HG03457 (cell line): ENCODE measurements around the gene ZNG1A.
"Not testable (repeated sequence)": the region's sequence is repeated elsewhere in the genome, so short reads cannot be mapped to it uniquely, and the experiment has no call there.

ENCODE experiments used
- ATAC-seq: cut with Tn5 transposase; IDR thresholded peaks from one replicate; pipeline ENCODE4 v1.9.1; 2021; ENCODE audit warnings: moderate number of reproducible peaks; ENCODE audit not compliant: unreplicated experiment

ZNG1A gene

DNA sequence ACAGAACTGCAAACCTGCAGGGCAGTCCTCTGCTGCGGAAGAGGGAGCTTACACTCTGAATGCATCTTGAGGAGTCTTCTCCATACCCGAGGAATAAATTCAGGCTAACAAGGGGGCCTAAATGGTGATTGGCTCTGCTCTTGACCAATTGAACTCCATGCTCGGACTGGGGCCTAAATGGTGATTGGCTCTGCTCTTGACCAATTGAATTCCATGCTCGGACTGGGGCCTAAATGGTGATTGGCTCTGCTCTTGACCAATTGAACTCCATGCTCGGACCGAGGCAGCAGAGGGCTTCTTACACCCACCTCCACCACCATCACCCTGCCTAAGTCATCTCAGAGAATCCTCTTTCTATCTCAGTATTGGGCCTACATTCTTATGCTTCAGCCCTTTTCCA lies 79.0 kb downstream of the ZNG1A start:
- ATAC-seq, result not testable (repeated sequence)

DNA sequence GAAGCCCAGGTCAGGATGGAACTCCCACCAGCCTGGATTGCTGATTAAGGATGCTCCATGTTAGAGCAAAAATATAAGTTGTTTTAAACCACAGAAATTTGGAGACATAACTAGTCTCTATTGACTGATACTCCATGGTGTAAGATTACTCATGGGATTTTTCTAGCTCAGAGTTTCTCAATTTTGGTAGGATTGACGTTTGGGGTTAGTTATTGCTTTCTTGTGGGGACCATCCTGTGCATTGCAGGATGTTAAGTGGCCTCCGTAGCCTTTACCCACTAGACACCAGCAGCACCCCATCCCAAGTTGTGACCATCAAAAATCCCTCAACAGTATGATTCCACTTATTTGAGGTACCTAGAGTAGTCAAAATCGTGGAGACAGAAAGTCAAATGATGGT lies 80.1 kb downstream of the ZNG1A start:
- ATAC-seq, result not testable (repeated sequence)

DNA sequence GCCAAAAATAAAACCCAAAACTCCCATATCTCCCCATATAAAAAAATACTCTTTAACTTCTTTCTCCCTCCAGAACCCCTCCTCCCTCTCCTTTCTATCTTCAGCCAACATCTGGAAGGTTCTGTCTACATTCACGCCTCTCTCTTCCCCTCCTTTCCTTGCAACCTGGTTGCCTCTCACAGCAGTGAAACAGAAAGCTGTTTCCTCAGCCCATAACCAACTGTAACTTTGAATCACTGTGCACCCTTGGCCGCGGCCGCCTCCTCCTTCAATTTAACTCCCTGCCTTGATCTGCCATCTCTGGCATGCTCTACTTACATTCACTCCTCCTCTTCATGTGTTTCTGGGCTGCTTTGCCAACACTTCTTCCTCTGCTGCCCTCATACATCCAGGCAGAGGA lies 83.9 kb downstream of the ZNG1A start:
- not testable (repeated sequence) for ATAC-seq

DNA sequence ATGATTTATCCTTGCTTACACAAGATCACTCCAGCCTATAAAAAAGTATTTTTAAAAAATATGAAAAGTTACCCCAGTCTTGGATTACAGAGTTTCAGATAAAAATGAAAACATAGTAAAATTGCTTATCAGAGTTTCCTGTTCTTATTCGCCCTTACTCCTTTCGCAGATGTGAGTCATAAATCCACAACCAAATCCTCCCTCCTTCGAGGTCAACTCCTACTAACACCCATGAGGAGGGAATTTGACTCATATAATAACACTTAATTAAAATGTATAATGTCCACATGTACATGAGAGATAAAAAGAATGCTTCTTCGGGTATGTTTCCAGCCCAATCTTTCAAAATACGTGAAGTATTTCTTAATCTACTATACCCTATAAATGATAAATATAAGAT lies 84.5 kb downstream of the ZNG1A start:
- not testable (repeated sequence) for ATAC-seq

DNA sequence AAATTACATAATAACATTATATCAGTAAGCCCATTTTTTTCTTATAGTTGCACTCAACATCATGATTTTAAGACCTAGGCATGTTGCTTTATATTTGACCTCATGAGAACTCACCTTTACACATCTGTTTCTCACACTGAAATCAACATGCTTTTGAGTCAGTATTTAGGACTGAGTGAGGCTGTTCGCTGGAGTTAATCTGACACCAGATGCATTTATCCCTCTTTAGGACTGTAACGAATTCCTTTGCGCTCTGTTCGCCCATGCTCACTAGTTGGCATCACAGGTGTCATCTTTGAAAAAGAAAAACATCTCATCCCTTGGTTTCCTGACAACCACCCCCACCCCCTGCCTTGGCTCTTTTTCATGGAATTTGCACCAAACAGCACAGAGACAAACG lies 84.9 kb downstream of the ZNG1A start:
- ATAC-seq, result not testable (repeated sequence)

DNA sequence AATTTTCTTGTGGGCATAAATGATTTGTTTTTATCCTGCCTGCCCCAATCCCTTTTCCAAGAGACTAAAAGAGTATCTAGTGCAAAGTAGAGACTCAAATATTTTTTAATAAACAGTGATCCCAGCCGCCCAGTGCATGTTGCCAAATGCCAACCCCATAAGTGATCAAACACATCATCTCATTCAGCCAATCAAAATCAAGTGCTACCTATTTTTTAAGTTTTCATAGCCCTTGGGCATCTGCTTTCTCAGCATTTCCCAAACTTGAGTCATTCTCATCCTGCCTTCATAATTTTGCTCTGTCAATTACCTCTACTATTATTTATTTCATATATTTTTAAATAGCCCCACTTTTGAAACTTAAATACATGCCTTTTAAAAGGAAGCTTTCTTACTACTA lies 88.0 kb downstream of the ZNG1A start:
- ATAC-seq, result not testable (repeated sequence)

DNA sequence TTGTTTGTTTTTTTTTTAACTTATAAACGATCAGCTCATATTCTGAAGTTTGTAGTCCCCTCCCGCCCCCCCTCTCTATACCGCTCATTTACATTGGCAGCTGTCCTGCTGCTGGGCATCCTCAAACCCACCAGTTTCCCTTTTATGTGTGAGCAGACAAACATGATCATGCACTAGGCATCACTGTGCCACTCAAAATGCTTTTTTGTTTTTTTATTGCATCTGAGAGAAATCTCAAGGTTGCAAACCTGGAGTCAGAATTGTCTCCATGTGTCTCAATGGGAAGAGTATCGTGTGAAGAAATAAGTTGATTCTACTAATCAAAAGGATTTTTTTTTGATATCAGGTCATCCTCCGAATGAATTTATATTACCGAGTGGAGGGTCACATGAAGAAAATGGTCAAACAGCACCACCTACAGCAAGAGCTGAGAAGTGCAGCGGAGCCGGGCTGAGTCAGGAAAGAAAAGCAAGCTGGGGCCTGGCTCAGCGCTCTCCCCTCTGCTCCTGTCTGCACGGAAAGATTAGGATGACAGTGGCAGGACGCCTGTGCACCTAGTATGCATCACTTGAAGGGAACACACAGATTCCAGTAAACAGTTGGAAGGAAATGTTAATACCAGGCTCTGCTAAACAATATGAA lies 90.3 kb downstream of the ZNG1A start:
- ATAC-seq, result not testable (repeated sequence)

DNA sequence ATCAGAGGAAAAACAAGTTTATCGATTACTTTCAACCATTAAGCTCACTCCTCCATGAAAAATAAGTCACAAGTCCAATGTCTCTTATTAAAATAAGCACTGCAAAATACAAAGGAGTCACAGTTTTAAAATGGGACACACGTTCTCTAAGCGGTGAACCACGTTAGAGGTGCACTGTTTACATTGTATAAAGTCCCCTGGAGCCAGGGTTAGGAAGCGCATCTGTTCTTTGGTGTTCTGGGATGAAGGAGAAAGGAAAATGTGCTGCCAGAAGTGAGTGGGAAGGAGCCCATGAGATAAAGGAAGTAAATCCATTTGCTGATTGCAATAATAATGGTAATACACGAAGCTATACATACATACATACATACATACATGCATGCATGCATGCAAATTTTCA lies 91.0 kb downstream of the ZNG1A start:
- ATAC-seq, result not testable (repeated sequence)

DNA sequence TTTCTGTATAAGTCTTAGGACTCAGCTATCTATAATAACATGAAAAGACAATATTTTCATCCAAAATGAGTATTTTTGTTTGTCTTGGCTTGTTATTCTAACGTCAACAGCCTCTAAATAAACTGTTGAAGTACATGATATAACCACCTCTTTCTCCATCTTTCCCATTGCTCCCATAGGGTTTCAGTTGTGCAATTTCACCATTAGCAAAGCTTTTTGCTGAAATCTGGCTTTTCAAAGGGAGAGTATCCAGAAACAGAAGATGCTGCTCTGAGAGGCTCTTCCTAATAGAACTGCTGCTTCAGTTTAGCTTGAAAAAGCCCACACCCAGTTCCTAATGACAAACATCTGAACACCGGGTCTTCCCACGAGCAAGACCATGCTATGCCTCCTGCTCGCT lies 91.8 kb downstream of the ZNG1A start:
- not testable (repeated sequence) for ATAC-seq

DNA sequence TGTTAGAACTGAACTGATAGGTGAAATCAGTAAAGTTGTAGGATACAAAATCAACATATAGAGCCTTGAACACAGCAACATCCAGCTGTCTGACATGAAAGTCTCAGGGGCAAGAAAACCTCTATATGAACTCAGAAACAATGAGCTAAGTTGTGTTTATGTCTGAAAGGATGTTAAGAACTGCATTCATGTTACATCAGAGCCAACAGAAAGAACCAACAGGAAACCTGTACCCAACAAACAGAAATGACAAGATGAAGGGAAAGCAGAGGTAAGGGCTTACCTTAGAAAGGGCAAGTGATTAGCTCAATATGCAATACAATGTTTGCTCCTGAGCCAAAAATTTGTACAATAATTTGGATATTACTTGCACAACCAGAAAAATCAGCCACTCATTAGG lies 92.2 kb downstream of the ZNG1A start:
- ATAC-seq, result not testable (repeated sequence)

DNA sequence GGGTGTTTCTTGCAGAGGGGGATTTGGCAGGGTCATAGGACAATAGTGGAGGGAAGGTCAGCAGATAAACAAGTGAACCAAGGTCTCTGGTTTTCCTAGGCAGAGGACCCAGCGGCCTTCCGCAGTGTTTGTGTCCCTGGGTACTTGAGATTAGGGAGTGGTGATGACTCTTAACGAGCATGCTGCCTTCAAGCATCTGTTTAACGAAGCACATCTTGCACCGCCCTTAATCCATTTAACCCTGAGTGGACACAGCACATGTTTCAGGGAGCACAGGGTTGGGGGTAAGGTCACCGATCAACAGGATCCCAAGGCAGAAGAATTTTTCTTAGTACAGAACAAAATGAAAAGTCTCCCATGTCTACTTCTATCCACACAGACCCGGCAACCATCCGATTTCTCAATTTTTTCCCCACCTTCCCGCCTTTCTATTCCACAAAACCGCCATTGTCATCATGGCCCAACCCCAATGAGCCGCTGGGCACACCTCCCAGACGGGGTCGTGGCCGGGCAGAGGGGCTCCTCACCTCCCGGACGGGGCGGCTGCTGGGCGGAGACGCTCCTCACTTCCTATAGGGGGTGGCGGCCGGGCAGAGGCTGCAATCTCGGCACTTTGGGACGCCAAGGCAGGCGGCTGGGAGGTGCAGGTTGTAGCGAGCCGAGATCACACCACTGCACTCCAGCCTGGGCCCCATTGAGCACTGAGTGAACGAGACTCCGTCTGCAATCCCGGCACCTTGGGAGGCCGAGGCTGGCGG lies 95.7 kb downstream of the ZNG1A start:
- not testable (repeated sequence) for ATAC-seq

DNA sequence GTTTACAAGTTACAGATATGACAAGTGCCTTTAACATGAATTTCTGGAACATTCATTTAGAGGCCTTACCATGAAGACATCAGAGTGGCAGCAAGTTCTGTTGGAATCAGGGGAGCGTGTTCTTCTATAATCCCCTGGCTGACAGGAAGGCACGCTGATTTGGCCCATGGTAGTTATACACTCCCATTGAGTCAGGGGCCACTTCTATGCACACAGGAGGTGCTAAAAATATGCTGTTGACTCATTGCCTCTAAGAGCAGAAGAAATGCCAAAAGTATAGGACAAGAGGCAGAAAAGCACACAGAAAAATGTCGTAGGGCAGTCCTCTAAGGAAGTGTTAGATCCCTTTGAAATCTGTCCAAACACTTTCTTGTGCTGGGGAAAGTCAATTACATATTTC lies 100.5 kb downstream of the ZNG1A start:
- not testable (repeated sequence) for ATAC-seq

DNA sequence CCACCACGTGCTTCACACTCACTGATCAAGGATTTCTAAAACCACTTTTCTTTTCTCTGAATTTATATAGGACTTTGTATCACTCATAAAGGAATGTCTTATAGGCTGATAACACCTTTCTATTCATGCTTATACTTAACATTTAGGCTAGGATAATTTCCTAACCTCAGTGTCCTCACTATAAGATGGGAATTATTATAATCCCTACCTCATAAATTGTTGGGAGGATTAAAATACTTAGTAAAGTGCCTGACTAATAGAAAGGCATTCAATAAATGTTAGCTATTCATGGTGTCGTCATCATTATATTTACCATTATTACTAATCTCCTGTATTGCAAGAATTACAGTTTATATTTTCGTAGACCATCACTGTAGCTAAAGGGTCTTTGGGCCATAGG lies 102.5 kb downstream of the ZNG1A start:
- not testable (repeated sequence) for ATAC-seq

DNA sequence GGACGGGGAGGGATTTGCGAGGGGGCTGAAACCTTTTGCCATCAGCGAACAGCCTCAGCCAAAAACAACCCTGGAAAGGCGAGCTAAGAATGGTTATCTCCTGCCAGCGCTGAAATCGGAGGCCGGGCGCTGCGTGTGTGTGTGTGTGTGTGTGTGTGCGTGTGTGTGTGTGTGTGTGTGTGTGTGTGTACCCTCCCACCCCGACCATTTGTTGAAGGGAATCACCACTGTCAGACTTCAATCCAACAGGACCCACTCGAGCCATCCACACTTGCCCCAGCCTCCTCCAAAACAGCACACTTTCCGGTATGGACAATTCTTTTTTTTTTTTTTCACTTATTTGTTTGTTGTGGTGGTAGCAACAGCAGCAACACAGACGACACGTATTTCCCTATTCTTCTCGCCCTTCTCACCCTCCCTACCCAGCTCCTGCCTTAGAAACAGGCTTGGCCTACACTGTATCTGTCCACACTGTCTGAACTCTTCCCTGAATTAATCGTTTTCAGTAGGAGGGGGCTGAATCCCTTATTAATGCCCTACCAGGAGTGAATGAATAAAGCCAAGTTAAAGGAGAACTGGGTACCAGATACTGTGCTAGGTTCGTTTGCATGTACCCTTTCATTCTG lies 104.8 kb downstream of the ZNG1A start:
- not testable (repeated sequence) for ATAC-seq

DNA sequence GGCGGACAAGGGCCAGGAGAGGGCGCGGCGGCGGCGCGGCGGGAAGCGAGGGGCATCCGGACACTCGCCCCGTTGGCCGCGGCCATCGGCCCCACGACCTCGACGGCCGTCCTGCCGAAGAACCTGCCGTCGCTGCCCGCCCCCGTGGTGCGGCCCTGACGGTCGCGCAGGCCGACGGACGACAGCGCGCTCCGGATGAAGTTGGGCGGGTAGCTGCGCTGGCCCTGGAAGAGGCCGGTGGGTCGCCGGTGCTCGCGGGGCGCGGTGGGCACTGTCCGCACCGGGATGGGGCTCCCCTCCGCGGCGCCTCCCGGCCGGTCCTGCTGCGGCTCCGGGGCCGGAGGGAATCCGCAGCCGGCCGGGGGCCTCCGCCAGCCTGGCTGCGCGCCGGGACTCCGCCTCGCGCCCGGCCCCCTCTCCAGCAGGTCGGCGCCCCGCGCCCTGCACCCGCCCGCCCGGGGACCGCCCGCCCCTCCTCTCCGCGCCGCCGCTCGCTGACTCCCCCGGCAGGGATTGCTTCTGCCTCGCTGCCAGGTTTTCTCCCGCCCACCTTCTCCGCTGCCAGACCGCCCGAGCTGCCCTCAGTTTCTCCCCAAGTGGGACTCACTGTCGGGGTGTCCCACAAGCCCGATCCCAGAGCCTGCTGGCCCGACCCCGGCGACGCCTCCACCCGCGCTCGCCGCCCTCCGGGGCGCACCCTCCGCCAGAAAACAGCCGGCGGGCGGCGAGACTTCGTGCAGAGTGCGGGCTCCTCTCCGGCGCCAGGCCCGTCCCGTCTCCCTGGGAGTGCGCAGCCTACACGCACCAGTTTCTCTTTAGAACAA lies 105.6 kb downstream of the ZNG1A start:
- ATAC-seq, result not testable (repeated sequence)
